IMR-90 (cell line): Measurements from ENCODE around the gene KRT80. TPM values are rescaled to one million over a fixed set of nuclear protein-coding genes. Genes with fewer than 3 reads are reported as not detected.

ENCODE experiments used
- ATAC-seq: fragments of 200-7000 bp; cut with Tn5 transposase; 2 replicates; pipeline ENCODE4 v1.9.1; 2020; ENCODE audit warnings: low read depth, mild to moderate bottlenecking, moderate library complexity
- BruUV-seq: library from RNA; stranded (reverse); fragments of 400-500 nt; replicated peaks from 2 replicates; lab custom pipeline; 2021; lab: Mats Ljungman, UMichigan
- CTCF ChIA-PET: fragments of 300-600 bp; formaldehyde crosslinking; extraction: SDS; loops from one replicate; lab custom pipeline; 2021; ENCODE audit warnings: antibody characterized with exemption; lab: Yijun Ruan, JAX
- POLR2A ChIA-PET: fragments of 300-600 bp; sonication (Branson Sonifier 250); formaldehyde crosslinking; loops from one replicate; lab custom pipeline; 2022; ENCODE audit warnings: antibody characterized with exemption; ENCODE audit not compliant: unreplicated experiment; lab: Charles Lee
- DNase-seq: peaks from one replicate; pipeline ENCODE4 v3.0.0; 2013
- H2AFZ ChIP-seq: replicated peaks from 2 replicates; pipeline ENCODE3; 2013; ENCODE audit warnings: low read length, mild to moderate bottlenecking; ENCODE audit not compliant: poor library complexity
- H2AK5ac ChIP-seq: 2 replicates; pipeline ENCODE4 v1.6.1; 2013; ENCODE audit warnings: low read depth, low read length, inconsistent platforms
- H2AK9ac ChIP-seq: replicated peaks from 2 replicates; pipeline ENCODE3; 2013; ENCODE audit warnings: mild to moderate bottlenecking, low read depth, low read length, moderate library complexity; ENCODE audit not compliant: poor library complexity
- H2BK120ac ChIP-seq: 2 replicates; pipeline ENCODE4 v1.6.1; 2013; ENCODE audit warnings: low read depth, low read length, inconsistent platforms
- H2BK15ac ChIP-seq: 3 replicates; pipeline ENCODE4 v1.6.1; 2013; ENCODE audit warnings: low read depth, low read length, inconsistent platforms
- H2BK20ac ChIP-seq: 2 replicates; pipeline ENCODE4 v1.6.1; 2013; ENCODE audit warnings: low read depth, mild to moderate bottlenecking, inconsistent platforms, low read length, moderate library complexity
- H2BK5ac ChIP-seq: 2 replicates; pipeline ENCODE4 v1.6.1; 2013; ENCODE audit warnings: mild to moderate bottlenecking, low read depth, low read length, inconsistent platforms; ENCODE audit not compliant: poor library complexity, severe bottlenecking
- H3K14ac ChIP-seq: replicated peaks from 2 replicates; pipeline ENCODE4 v1.6.1; 2013; ENCODE audit warnings: low read depth, low read length, inconsistent platforms
- H3K18ac ChIP-seq: 2 replicates; pipeline ENCODE4 v1.6.1; 2013; ENCODE audit warnings: low read depth, low read length, control low read depth
- H3K23ac ChIP-seq: 2 replicates; pipeline ENCODE4 v1.6.1; 2013; ENCODE audit warnings: low read depth, low read length, inconsistent platforms
- H3K27ac ChIP-seq: 2 replicates; pipeline ENCODE4 v1.5.1; 2013; ENCODE audit warnings: mild to moderate bottlenecking, control low read depth, low read length; ENCODE audit not compliant: insufficient read depth
- H3K27me3 ChIP-seq: 2 replicates; pipeline ENCODE4 v1.6.1; 2013; ENCODE audit warnings: low read length; ENCODE audit not compliant: control insufficient read depth, insufficient read depth
- H3K36me3 ChIP-seq: 2 replicates; pipeline ENCODE4 v1.6.1; 2013; ENCODE audit warnings: low read length, mixed read lengths; ENCODE audit not compliant: control insufficient read depth, insufficient read depth
- H3K4ac ChIP-seq: 2 replicates; pipeline ENCODE4 v1.6.1; 2013; ENCODE audit warnings: low read depth, low read length, inconsistent platforms
- H3K4me1 ChIP-seq: 2 replicates; pipeline ENCODE4 v1.6.1; 2013; ENCODE audit warnings: low read length, mixed read lengths; ENCODE audit not compliant: control insufficient read depth, insufficient read depth
- H3K4me2 ChIP-seq: 2 replicates; pipeline ENCODE4 v1.6.1; 2013; ENCODE audit warnings: low read depth, mild to moderate bottlenecking, control low read depth, low read length, moderate library complexity
- H3K4me3 ChIP-seq: 2 replicates; pipeline ENCODE4 v1.5.1; 2013; ENCODE audit warnings: low read depth, mild to moderate bottlenecking, control low read depth, low read length, moderate library complexity; ENCODE audit not compliant: insufficient read depth
- H3K56ac ChIP-seq: 2 replicates; pipeline ENCODE4 v1.6.1; 2013; ENCODE audit warnings: low read length, inconsistent platforms; ENCODE audit not compliant: insufficient read depth; ENCODE audit errors: extremely low read depth
- H3K79me1 ChIP-seq, 2 experiments: 2 replicates each; pipeline ENCODE4 v1.6.1; 2013; ENCODE audit warnings: low read length in 2 of 2, inconsistent platforms in 1 of 2, low read depth in 1 of 2
- H3K9ac ChIP-seq: 2 replicates; pipeline ENCODE4 v1.6.1; 2013; ENCODE audit warnings: low read depth, low read length, control low read depth
- H3K9me1 ChIP-seq: 2 replicates; pipeline ENCODE4 v1.6.1; 2013; ENCODE audit warnings: low read length, inconsistent platforms; ENCODE audit not compliant: insufficient read depth
- H3K9me3 ChIP-seq: 2 replicates; pipeline ENCODE4 v1.6.1; 2013; ENCODE audit warnings: low read length; ENCODE audit not compliant: control insufficient read depth, insufficient read depth
- H4K20me1 ChIP-seq: 2 replicates; pipeline ENCODE4 v1.6.1; 2013; ENCODE audit warnings: low read length, inconsistent platforms; ENCODE audit not compliant: insufficient read depth
- H4K5ac ChIP-seq: 2 replicates; pipeline ENCODE4 v1.6.1; 2013; ENCODE audit warnings: mild to moderate bottlenecking, low read depth, low read length, control low read depth
- H4K8ac ChIP-seq, 2 experiments: 2 replicates each; pipeline ENCODE4 v1.6.1; 2013; ENCODE audit warnings: low read depth in 2 of 2, low read length in 2 of 2, control low read depth in 1 of 2, inconsistent platforms in 1 of 2
- H4K91ac ChIP-seq: 2 replicates; pipeline ENCODE4 v1.6.1; 2013; ENCODE audit warnings: low read depth, low read length, inconsistent platforms; ENCODE audit not compliant: insufficient read depth
- BHLHE40 ChIP-seq: fragments of 150-350 bp; IDR thresholded peaks from 2 replicates; pipeline ENCODE4 v1.6.1; 2016; ENCODE audit warnings: mild to moderate bottlenecking, low read depth, low read length
- CEBPB ChIP-seq: IDR thresholded peaks from 2 replicates; pipeline ENCODE4 v1.6.1; 2012; ENCODE audit warnings: low read depth, low read length, improper control_type of control experiment
- CHD1 ChIP-seq: IDR thresholded peaks from 2 replicates; pipeline ENCODE4 v1.6.1; 2012; ENCODE audit warnings: low read depth, low read length, improper control_type of control experiment
- FOS ChIP-seq: fragments of 150-350 bp; IDR thresholded peaks from 2 replicates; pipeline ENCODE4 v1.6.1; 2016; ENCODE audit warnings: low read depth, low read length
- MAFK ChIP-seq: IDR thresholded peaks from 2 replicates; pipeline ENCODE4 v1.6.1; 2012; ENCODE audit warnings: low read depth, low read length, improper control_type of control experiment
- MAZ ChIP-seq: IDR thresholded peaks from 2 replicates; pipeline ENCODE4 v1.6.1; 2012; ENCODE audit warnings: low read depth, mild to moderate bottlenecking, low read length, improper control_type of control experiment, moderate library complexity, borderline replicate concordance
- MXI1 ChIP-seq: IDR thresholded peaks from 2 replicates; pipeline ENCODE4 v1.6.1; 2012; ENCODE audit warnings: low read depth, mild to moderate bottlenecking, low read length, moderate library complexity, borderline replicate concordance
- NFE2L2 ChIP-seq: fragments of 150-350 bp; IDR thresholded peaks from 2 replicates; pipeline ENCODE4 v1.6.1; 2016; ENCODE audit warnings: low read depth, mild to moderate bottlenecking, low read length
- POLR2A ChIP-seq: IDR thresholded peaks from 2 replicates; pipeline ENCODE4 v1.6.1; 2012; ENCODE audit warnings: mild to moderate bottlenecking, low read depth, low read length
- RAD21 ChIP-seq: IDR thresholded peaks from 2 replicates; pipeline ENCODE4 v1.6.1; 2012; ENCODE audit warnings: low read length, improper control_type of control experiment
- RCOR1 ChIP-seq: IDR thresholded peaks from 2 replicates; pipeline ENCODE4 v1.6.1; 2012; ENCODE audit warnings: mild to moderate bottlenecking, low read length, improper control_type of control experiment; ENCODE audit not compliant: insufficient replicate concordance
- RFX5 ChIP-seq: IDR thresholded peaks from 2 replicates; pipeline ENCODE4 v1.8.0; 2012; ENCODE audit warnings: low read depth, mild to moderate bottlenecking, low read length, moderate library complexity
- SMC3 ChIP-seq: fragments of 150-350 bp; IDR thresholded peaks from 2 replicates; pipeline ENCODE4 v1.6.1; 2016; ENCODE audit warnings: low read depth, mild to moderate bottlenecking, antibody characterized with exemption, low read length, moderate library complexity
- WGBS, 2 experiments: methylation state at CpG; one replicate each; pipeline versions ENCODE4 v1.1.5 to v1.1.7; 2013; ENCODE audit warnings: missing lambda C conversion rate in 2 of 2; ENCODE audit not compliant: insufficient read length in 1 of 2; ENCODE audit errors: extremely low coverage in 2 of 2; 5-methylcytosine and 5-hydroxymethylcytosine counted together
- dilution Hi-C: fragments of 300-500 bp; cut with HindIII; formaldehyde crosslinking; loops from one replicate; pipeline ENCODE4 v1.14.3; 2018; ENCODE audit warnings: low sequenced_read_pairs; ENCODE audit not compliant: unreplicated experiment
- in situ Hi-C: fragments of 300-500 bp; cut with MboI; formaldehyde crosslinking; loops from 3 replicates; pipeline ENCODE4 v1.14.3; 2019; ENCODE audit warnings: low sequenced_read_pairs, inconsistent platforms, mixed read lengths
- intact Hi-C: fragments of 100-400 bp; cut with micrococcal nuclease; formaldehyde crosslinking; loops from 2 replicates; pipeline ENCODE4 v1.10.0; 2022
- polyA plus RNA-seq, 3 experiments: library from polyadenylated mRNA; depleted of rRNA; stranded (reverse); fragments of >200 nt; gene quantifications; 2 replicates each; pipeline ENCODE4 v1.2.3, GENCODE V29; 2012; ENCODE audit warnings: low replicate concordance in 1 of 3
- total RNA-seq: library from RNA; depleted of rRNA; stranded (reverse); fragments of >200 nt; gene quantifications from 2 replicates; pipeline ENCODE4 v1.2.3, GENCODE V29; 2012
- TF ChIP-seq, protein P1 (sequence below): conservative IDR thresholded peaks from 2 replicates; pipeline ENCODE4 v1.5.1; 2012; ENCODE audit warnings: mild to moderate bottlenecking, low read depth, low read length, improper control_type of control experiment
- TF ChIP-seq, protein P2 (sequence below): fragments of 150-350 bp; IDR thresholded peaks from 2 replicates; pipeline ENCODE4 v1.6.1; 2017; ENCODE audit warnings: mild to moderate bottlenecking, antibody characterized with exemption, low read length, low read depth
- TF ChIP-seq, protein P3 (sequence below): fragments of 150-350 bp; IDR thresholded peaks from 2 replicates; pipeline ENCODE4 v1.6.1; 2016; ENCODE audit warnings: low read depth, mild to moderate bottlenecking, low read length, moderate library complexity, borderline replicate concordance

KRT80 gene
- total and polyA plus RNA-seq, 2 of the 4 experiments (the other 2 are of a cell fraction) = 0.54 to 3.4 TPM

DNA sequence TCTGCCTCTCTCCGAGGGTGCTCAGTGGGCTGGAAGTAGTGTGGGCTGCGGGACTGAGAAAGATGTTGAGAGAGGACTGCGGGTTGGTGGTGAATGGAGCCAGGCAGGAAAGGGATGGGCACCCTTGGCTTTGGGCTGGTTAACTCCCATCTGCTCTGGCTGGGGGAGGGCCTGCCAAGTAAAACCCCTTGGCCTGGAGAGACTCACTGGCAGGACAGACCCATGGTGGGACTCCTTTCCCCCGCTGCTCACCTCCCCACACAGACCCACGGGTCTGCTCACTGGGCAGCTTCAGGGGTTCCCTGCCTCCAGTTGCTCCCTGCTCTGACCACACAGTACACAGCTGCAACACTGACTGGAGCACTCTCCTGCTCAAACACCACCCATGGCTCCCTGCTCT lies 54.1 kb downstream of the KRT80 start:
- Histone ChIP-seq H3K18ac (no peak overlapping the region), H4K91ac (no peak overlapping the region), H3K4me1 (peaks cover 2% of the 10 kb centered on the region), H4K8ac (no peak overlapping the region), H2AFZ (no peak overlapping the region), H2AK5ac (0 out of 2 replicates have a peak overlapping the region, but pooled peaks have one; percentile 13), H3K9me1 (0 out of 2 replicates have a peak, but pooled peaks cover 3% of the 10 kb centered on the region), H3K56ac (no peak overlapping the region), H3K27me3 (peaks cover 17% of the 10 kb centered on the region), H3K23ac (no peak overlapping the region), H2BK120ac (no peak overlapping the region), H3K79me1 (no peaks in the 10 kb centered on the region), H4K5ac (no peak overlapping the region), H2BK5ac (no peak overlapping the region), H3K9ac (no peak overlapping the region), H3K36me3 (no peaks in the 10 kb centered on the region), H3K9me3 (no peaks in the 10 kb centered on the region), H3K4ac (no peak overlapping the region), H3K4me2 (no peak overlapping the region), H2BK15ac (no peak overlapping the region), H2AK9ac (no peak overlapping the region), H2BK20ac (no peak overlapping the region), H3K27ac (no peak overlapping the region), H4K20me1 (no peaks in the 10 kb centered on the region), H3K14ac (no peak overlapping the region), H3K4me3 (no peak overlapping the region)
- DNase-seq (no peak), ATAC-seq (no peak)
- POLR2A ChIA-PET = no interaction called here
- intact Hi-C loops = loop anchor here (1.0 kb wide), 1 partner anchor 46 kb away; no protein-coding TSS in a partner anchor
- dilution Hi-C loops = no loop called here
- no TSS peak for BruUV-seq
- CTCF ChIA-PET = no interaction called here
- WGBS, 2 experiments = 86% methylated on average over 4 of the region's 5 CpGs; no CpG with 5 or more reads in 1 of the 2 experiments
- in situ Hi-C loops = no loop called here
- no peak for TF ChIP-seq RCOR1
- no peak for TF ChIP-seq RAD21
- TF ChIP-seq, protein P1, sequence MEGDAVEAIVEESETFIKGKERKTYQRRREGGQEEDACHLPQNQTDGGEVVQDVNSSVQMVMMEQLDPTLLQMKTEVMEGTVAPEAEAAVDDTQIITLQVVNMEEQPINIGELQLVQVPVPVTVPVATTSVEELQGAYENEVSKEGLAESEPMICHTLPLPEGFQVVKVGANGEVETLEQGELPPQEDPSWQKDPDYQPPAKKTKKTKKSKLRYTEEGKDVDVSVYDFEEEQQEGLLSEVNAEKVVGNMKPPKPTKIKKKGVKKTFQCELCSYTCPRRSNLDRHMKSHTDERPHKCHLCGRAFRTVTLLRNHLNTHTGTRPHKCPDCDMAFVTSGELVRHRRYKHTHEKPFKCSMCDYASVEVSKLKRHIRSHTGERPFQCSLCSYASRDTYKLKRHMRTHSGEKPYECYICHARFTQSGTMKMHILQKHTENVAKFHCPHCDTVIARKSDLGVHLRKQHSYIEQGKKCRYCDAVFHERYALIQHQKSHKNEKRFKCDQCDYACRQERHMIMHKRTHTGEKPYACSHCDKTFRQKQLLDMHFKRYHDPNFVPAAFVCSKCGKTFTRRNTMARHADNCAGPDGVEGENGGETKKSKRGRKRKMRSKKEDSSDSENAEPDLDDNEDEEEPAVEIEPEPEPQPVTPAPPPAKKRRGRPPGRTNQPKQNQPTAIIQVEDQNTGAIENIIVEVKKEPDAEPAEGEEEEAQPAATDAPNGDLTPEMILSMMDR = no peak
- TF ChIP-seq, protein P2, sequence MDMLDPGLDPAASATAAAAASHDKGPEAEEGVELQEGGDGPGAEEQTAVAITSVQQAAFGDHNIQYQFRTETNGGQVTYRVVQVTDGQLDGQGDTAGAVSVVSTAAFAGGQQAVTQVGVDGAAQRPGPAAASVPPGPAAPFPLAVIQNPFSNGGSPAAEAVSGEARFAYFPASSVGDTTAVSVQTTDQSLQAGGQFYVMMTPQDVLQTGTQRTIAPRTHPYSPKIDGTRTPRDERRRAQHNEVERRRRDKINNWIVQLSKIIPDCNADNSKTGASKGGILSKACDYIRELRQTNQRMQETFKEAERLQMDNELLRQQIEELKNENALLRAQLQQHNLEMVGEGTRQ = no peak
- TF ChIP-seq NFE2L2 = no peak
- TF ChIP-seq MXI1 = no peak
- TF ChIP-seq, protein P3, sequence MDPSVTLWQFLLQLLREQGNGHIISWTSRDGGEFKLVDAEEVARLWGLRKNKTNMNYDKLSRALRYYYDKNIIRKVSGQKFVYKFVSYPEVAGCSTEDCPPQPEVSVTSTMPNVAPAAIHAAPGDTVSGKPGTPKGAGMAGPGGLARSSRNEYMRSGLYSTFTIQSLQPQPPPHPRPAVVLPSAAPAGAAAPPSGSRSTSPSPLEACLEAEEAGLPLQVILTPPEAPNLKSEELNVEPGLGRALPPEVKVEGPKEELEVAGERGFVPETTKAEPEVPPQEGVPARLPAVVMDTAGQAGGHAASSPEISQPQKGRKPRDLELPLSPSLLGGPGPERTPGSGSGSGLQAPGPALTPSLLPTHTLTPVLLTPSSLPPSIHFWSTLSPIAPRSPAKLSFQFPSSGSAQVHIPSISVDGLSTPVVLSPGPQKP = no peak
- no peak for TF ChIP-seq SMC3
- TF ChIP-seq RFX5 = no peak
- no peak for TF ChIP-seq CEBPB
- no peak for TF ChIP-seq POLR2A
- no peak for TF ChIP-seq BHLHE40
- no peak for TF ChIP-seq MAZ
- no peak for TF ChIP-seq FOS
- no peak for TF ChIP-seq MAFK
- TF ChIP-seq CHD1 = no peak
